Thyroid gland (tissue), 4 donors: ENCODE data around the gene KLK11. TPM values are rescaled to one million over a fixed set of nuclear protein-coding genes. Genes with fewer than 3 reads are reported as not detected.

Experiments used
- DNase-seq, 2 donors: peaks; one replicate each; pipeline ENCODE4 v3.0.0-alpha.2; 2019
- H3K27ac ChIP-seq, 3 donors: fragments of 200-600 bp; sonication (generic); 1 replicate in 2 of 3; 2 replicates in 1 of 3; pipeline ENCODE4 v1.5.1; 2016 to 2019; ENCODE audit warnings: mild to moderate bottlenecking in 1 of 3, moderate library complexity in 1 of 3
- H3K27me3 ChIP-seq: fragments of 200-600 bp; sonication (generic); one replicate; pipeline ENCODE4 v1.5.1; 2019
- H3K36me3 ChIP-seq, 2 donors: fragments of 200-600 bp; sonication (generic); one replicate each; pipeline ENCODE4 v1.5.1; 2016 to 2019
- H3K4me1 ChIP-seq, 2 donors: fragments of 200-600 bp; sonication (generic); one replicate each; pipeline ENCODE4 v1.5.1; 2017 to 2019
- H3K4me3 ChIP-seq, 3 donors: fragments of 200-600 bp; sonication (generic); replicated peaks in 1 of 3; 1 replicate in 2 of 3; 2 replicates in 1 of 3; pipeline ENCODE4 v1.5.1; 2016; ENCODE audit warnings: mild to moderate bottlenecking in 1 of 3
- H3K9me3 ChIP-seq: fragments of 200-600 bp; sonication (generic); one replicate; pipeline ENCODE4 v1.5.1; 2017
- CTCF ChIP-seq, 6 experiments: fragments of 200-600 bp in 3 of 6; fragments of 450-650 bp in 3 of 6; sonication (generic) in 3 of 6; IDR thresholded peaks; one replicate each; pipeline ENCODE4 v1.5.1; 2016 to 2019; ENCODE audit warnings: antibody characterized with exemption in 6 of 6, mild to moderate bottlenecking in 2 of 6, inconsistent platforms in 1 of 6, moderate library complexity in 1 of 6
- POLR2A ChIP-seq, 2 donors: fragments of 450-650 bp; IDR thresholded peaks; one replicate each; pipeline ENCODE4 v1.6.1; 2017; ENCODE audit warnings: antibody characterized with exemption in 2 of 2, mild to moderate bottlenecking in 2 of 2, moderate library complexity in 1 of 2
- WGBS, 2 donors: methylation state at CpG; one replicate each; pipeline ENCODE4 v1.1.5; 2017; 5-methylcytosine and 5-hydroxymethylcytosine counted together
- intact Hi-C: fragments of 100-400 bp; cut with DNase I; formaldehyde crosslinking; loops from one replicate; pipeline ENCODE4 v1.15.1; 2023
- total RNA-seq, 4 donors: library from RNA; depleted of rRNA; stranded (reverse); fragments of >200 nt; gene quantifications; one replicate each; pipeline ENCODE4 v1.2.3, GENCODE V29; 2016

KLK11 gene
- under 1 TPM in 2 of 4 donors, not detected in 2; 0.40 to 0.93 TPM for total RNA-seq

GRCh38 chr19:51026554-51026831, at the start of gene KLK11:
Gene KLK11 (minus strand): TSS chr19:51026616. CDS start chr19:51025631, 985 bp downstream.
- H3K4me1 ChIP-seq, result peaks cover 0 to under 1% of the 10 kb centered on the region in 2 donors
- DNase-seq, result no peak
- H3K9me3 ChIP-seq, result no peaks in the 10 kb centered on the region
- H3K27ac ChIP-seq, result no peak within 1 kb of the TSS
- H3K36me3 ChIP-seq, result no peaks in the 10 kb centered on the region
- WGBS, 2 donors, result 84 to 88% methylated on average over 6 of the region's 11 CpGs
- no peak within 1 kb of the TSS for H3K4me3 ChIP-seq
- no peak for TF ChIP-seq CTCF (IDR thresholded peaks at IDR 0.05)
- no peak for TF ChIP-seq POLR2A (IDR thresholded peaks at IDR 0.05)
- no peaks in the 10 kb centered on the region for H3K27me3 ChIP-seq
- intact Hi-C loops, result no loop called here

GRCh38 chr19:51075998-51076397, 49.6 kb upstream of the KLK11 start:
- no peak overlapping the region for H3K27ac ChIP-seq
- DNase-seq, result no peak
- no peaks in the 10 kb centered on the region for H3K36me3 ChIP-seq
- no peaks in the 10 kb centered on the region for H3K27me3 ChIP-seq
- TF ChIP-seq CTCF (IDR thresholded peaks at IDR 0.05) (no peak), POLR2A (IDR thresholded peaks at IDR 0.05) (no peak)
- 83 to 89% methylated on average over 5 of the region's 5 CpGs for WGBS, 2 donors
- H3K4me1 ChIP-seq, result no peaks in the 10 kb centered on the region
- intact Hi-C loops, result no loop called here
- H3K4me3 ChIP-seq, result no peak overlapping the region
- no peaks in the 10 kb centered on the region for H3K9me3 ChIP-seq

GRCh38 chr19:51071095-51071405, 44.6 kb upstream of the KLK11 start:
- no peaks in the 10 kb centered on the region for H3K4me1 ChIP-seq
- no peak overlapping the region for H3K27ac ChIP-seq
- H3K9me3 ChIP-seq, result no peaks in the 10 kb centered on the region
- H3K4me3 ChIP-seq, result no peak overlapping the region
- WGBS, 2 donors, result 42 to 45% methylated on average over 4 of the region's 4 CpGs
- no peaks in the 10 kb centered on the region for H3K27me3 ChIP-seq
- DNase-seq, result no peak
- TF ChIP-seq POLR2A (IDR thresholded peaks at IDR 0.05) (no peak), CTCF (IDR thresholded peaks at IDR 0.05) (no peak)
- intact Hi-C loops, result no loop called here
- no peaks in the 10 kb centered on the region for H3K36me3 ChIP-seq

- no peak for TF ChIP-seq CTCF (IDR thresholded peaks at IDR 0.05)
- TF ChIP-seq POLR2A (IDR thresholded peaks at IDR 0.05), result no peak
- Histone ChIP-seq H3K36me3 (no peaks in the 10 kb centered on the region), H3K27me3 (no peaks in the 10 kb centered on the region), H3K4me3 (no peak overlapping the region), H3K4me1 (no peaks in the 10 kb centered on the region), H3K9me3 (no peaks in the 10 kb centered on the region), H3K27ac (no peak overlapping the region)
- intact Hi-C loops, result no loop called here
- no peak for DNase-seq
- 86 to 92% methylated on average over 4 to 5 of the region's 5 CpGs for WGBS, 2 donors
Observed at GRCh38 chr19:51070334-51071094, 44.1 kb upstream of the KLK11 start.

- peaks cover 4 to 7% of the 10 kb centered on the region in 2 donors for H3K4me1 ChIP-seq
- H3K4me3 ChIP-seq, result no peak overlapping the region
- 69 to 75% methylated on average over 7 of the region's 7 CpGs for whole genome bisulfite sequencing, 2 donors
- no peaks in the 10 kb centered on the region for H3K9me3 ChIP-seq
- H3K27ac ChIP-seq, result no peak overlapping the region
- TF ChIP-seq CTCF (IDR thresholded peaks at IDR 0.05), result no peak
- TF ChIP-seq POLR2A (IDR thresholded peaks at IDR 0.05), result no peak
- DNase-seq, result no peak
- no peaks in the 10 kb centered on the region for H3K36me3 ChIP-seq
- intact Hi-C loops, result no loop called here
- H3K27me3 ChIP-seq, result no peaks in the 10 kb centered on the region
Observed at GRCh38 chr19:51066393-51067186, 40.2 kb upstream of the KLK11 start.
